Measurements from ENCODE around the gene TAF10. TPM values are rescaled to one million over a fixed set of nuclear protein-coding genes. Genes with fewer than 3 reads are reported as not detected.

TAF10 gene
- total and polyA plus RNA-seq, 4 donors = 10.5 to 58.1 (median 31.5) TPM

DNA sequence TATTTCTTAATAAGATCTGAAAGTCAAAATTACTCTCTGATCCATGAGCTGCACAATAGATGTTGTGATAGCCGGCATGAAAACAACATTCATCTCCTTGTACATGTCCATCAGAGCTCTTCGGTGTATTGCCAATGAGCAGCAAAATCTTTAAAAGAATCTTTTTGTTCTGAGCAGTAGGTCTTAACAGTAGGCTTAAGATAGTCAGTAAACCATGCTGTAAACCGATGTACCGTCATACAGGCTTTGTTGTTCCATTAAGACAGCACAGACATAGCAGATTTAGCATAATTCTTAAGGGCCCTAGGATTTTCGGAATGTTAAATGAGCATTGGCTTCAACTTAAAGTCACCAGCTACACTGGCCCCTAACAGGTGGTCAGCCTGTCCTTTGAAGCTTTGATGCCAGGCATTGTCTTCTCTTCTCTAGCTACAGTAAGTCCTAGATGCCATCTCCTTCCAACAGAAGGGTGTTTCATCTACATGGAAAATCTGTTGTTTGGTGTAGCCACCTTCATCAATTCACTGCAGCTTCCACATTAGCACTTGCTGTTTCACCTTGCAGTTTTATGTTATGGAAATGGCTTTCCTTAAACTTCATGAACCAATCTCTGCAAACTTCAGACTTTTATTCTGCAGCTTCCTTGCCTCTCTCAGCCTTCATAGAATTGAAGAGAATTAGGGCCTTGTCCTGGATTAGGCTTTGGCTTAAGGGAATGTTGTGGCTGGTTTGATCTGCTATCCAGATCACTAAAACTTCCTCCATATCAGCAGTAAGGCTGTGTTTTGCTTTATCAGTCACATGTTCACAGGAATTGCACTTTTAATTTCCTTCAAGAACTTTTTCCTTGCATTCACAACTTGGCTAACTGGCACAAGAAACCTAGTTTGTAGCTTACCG is 37.0 kb downstream of the TAF10 start (continued):
- TF ChIP-seq, protein P1, sequence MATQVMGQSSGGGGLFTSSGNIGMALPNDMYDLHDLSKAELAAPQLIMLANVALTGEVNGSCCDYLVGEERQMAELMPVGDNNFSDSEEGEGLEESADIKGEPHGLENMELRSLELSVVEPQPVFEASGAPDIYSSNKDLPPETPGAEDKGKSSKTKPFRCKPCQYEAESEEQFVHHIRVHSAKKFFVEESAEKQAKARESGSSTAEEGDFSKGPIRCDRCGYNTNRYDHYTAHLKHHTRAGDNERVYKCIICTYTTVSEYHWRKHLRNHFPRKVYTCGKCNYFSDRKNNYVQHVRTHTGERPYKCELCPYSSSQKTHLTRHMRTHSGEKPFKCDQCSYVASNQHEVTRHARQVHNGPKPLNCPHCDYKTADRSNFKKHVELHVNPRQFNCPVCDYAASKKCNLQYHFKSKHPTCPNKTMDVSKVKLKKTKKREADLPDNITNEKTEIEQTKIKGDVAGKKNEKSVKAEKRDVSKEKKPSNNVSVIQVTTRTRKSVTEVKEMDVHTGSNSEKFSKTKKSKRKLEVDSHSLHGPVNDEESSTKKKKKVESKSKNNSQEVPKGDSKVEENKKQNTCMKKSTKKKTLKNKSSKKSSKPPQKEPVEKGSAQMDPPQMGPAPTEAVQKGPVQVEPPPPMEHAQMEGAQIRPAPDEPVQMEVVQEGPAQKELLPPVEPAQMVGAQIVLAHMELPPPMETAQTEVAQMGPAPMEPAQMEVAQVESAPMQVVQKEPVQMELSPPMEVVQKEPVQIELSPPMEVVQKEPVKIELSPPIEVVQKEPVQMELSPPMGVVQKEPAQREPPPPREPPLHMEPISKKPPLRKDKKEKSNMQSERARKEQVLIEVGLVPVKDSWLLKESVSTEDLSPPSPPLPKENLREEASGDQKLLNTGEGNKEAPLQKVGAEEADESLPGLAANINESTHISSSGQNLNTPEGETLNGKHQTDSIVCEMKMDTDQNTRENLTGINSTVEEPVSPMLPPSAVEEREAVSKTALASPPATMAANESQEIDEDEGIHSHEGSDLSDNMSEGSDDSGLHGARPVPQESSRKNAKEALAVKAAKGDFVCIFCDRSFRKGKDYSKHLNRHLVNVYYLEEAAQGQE (IDR thresholded peaks at IDR 0.05) = no peak
- TF ChIP-seq RXRA (IDR thresholded peaks at IDR 0.05) (no peak), GABPA (IDR thresholded peaks at IDR 0.05 in 1 of 2, conservative IDR thresholded peaks at IDR 0.05 in 1 of 2) (no peak)
- TF ChIP-seq, protein P2, sequence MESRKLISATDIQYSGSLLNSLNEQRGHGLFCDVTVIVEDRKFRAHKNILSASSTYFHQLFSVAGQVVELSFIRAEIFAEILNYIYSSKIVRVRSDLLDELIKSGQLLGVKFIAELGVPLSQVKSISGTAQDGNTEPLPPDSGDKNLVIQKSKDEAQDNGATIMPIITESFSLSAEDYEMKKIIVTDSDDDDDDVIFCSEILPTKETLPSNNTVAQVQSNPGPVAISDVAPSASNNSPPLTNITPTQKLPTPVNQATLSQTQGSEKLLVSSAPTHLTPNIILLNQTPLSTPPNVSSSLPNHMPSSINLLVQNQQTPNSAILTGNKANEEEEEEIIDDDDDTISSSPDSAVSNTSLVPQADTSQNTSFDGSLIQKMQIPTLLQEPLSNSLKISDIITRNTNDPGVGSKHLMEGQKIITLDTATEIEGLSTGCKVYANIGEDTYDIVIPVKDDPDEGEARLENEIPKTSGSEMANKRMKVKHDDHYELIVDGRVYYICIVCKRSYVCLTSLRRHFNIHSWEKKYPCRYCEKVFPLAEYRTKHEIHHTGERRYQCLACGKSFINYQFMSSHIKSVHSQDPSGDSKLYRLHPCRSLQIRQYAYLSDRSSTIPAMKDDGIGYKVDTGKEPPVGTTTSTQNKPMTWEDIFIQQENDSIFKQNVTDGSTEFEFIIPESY (IDR thresholded peaks at IDR 0.05) = no peak
- TF ChIP-seq, protein P3, sequence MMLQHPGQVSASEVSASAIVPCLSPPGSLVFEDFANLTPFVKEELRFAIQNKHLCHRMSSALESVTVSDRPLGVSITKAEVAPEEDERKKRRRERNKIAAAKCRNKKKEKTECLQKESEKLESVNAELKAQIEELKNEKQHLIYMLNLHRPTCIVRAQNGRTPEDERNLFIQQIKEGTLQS (IDR thresholded peaks at IDR 0.05) = no peak

DNA sequence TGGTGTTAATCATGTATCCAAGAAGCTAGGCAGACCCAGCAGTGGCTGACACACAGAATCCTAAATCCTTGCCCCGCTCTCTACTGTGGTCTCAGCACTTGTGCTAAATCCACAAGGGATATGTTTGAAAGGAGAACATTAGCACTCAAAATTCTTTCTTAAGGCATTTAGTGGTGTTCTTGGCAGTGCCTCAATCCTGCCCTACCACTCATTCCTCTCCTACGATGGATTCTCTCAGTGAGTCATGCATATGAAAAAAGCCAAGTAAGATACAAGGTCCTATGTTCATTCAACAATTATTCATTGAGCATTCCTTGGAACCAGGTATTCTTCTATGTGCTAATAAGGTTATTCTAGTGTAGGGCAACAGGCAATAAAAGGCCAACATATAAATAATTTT is 39.8 kb downstream of the TAF10 start:
- Histone ChIP-seq H3K36me3 (ENCODE audit: control insufficient read depth in 4 of 4, insufficient read depth in 3 of 4, low read depth in 1 of 4, low read length in 3 of 4) (peaks cover 0 to 2% (median 0%) of the 10 kb centered on the region in 4 donors), H3K27me3 (ENCODE audit: control insufficient read depth in 4 of 4, insufficient read depth in 4 of 4, low read length in 3 of 4) (no peaks in the 10 kb centered on the region), H3K9ac (ENCODE audit: low read depth in 1 of 2, low read length in 2 of 2) (no peak overlapping the region), H3K4me1 (ENCODE audit: control insufficient read depth in 4 of 4, insufficient read depth in 4 of 4, low read length in 3 of 4) (peaks cover 3 to 19% (median 17%) of the 10 kb centered on the region in 4 donors), H3K27ac (ENCODE audit: low read depth in 1 of 2, low read length in 2 of 2) (no peak overlapping the region), H3K9me3 (ENCODE audit: control insufficient read depth in 4 of 4, low read length in 3 of 4) (no peaks in the 10 kb centered on the region), H3K4me3 (ENCODE audit: low read depth in 1 of 3, low read length in 3 of 3) (no peak overlapping the region)
- whole genome bisulfite sequencing = 90% methylated on average over 2 of the region's 2 CpGs
- DNase-seq (ENCODE audit: low spot score) = no peak
- TF ChIP-seq, protein P4, sequence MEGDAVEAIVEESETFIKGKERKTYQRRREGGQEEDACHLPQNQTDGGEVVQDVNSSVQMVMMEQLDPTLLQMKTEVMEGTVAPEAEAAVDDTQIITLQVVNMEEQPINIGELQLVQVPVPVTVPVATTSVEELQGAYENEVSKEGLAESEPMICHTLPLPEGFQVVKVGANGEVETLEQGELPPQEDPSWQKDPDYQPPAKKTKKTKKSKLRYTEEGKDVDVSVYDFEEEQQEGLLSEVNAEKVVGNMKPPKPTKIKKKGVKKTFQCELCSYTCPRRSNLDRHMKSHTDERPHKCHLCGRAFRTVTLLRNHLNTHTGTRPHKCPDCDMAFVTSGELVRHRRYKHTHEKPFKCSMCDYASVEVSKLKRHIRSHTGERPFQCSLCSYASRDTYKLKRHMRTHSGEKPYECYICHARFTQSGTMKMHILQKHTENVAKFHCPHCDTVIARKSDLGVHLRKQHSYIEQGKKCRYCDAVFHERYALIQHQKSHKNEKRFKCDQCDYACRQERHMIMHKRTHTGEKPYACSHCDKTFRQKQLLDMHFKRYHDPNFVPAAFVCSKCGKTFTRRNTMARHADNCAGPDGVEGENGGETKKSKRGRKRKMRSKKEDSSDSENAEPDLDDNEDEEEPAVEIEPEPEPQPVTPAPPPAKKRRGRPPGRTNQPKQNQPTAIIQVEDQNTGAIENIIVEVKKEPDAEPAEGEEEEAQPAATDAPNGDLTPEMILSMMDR (IDR thresholded peaks at IDR 0.05; ENCODE audit: low read depth, low read length, missing input control) = no peak
- TF ChIP-seq, protein P3 (IDR thresholded peaks at IDR 0.05) = no peak
- no peak for TF ChIP-seq RAD21 (IDR thresholded peaks at IDR 0.05)
- no peak for TF ChIP-seq NR2F2 (IDR thresholded peaks at IDR 0.05)
- no peak for TF ChIP-seq YY1 (IDR thresholded peaks at IDR 0.05)
- TF ChIP-seq HNF4G (IDR thresholded peaks at IDR 0.05) = no peak
- TF ChIP-seq GABPA (IDR thresholded peaks at IDR 0.05 in 1 of 2, conservative IDR thresholded peaks at IDR 0.05 in 1 of 2) = no peak
- TF ChIP-seq HNF4A (conservative IDR thresholded peaks at IDR 0.05) = no peak
- TF ChIP-seq RXRA (IDR thresholded peaks at IDR 0.05) = no peak
- TF ChIP-seq, protein P2 (IDR thresholded peaks at IDR 0.05) = no peak
- no peak for TF ChIP-seq EGR1 (IDR thresholded peaks at IDR 0.05; ENCODE audit: low read depth in 2 of 2)
- no peak for TF ChIP-seq FOXA2 (IDR thresholded peaks at IDR 0.05)
- no peak for TF ChIP-seq SP1 (IDR thresholded peaks at IDR 0.05)
- TF ChIP-seq, protein P5, sequence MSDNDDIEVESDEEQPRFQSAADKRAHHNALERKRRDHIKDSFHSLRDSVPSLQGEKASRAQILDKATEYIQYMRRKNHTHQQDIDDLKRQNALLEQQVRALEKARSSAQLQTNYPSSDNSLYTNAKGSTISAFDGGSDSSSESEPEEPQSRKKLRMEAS (IDR thresholded peaks at IDR 0.05) = no peak
- TF ChIP-seq, protein P1 (IDR thresholded peaks at IDR 0.05) = no peak
- TF ChIP-seq FOXA1 (IDR thresholded peaks at IDR 0.05) = no peak
- no peak for TF ChIP-seq JUND (IDR thresholded peaks at IDR 0.05)
